MV-4-11 (cell line): ENCODE results near the gene SHROOM4.

Source experiments
- DNase-seq: peaks from one replicate; lab custom pipeline; 2025; lab: John Stamatoyannopoulos, UW

Gene SHROOM4

DNA sequence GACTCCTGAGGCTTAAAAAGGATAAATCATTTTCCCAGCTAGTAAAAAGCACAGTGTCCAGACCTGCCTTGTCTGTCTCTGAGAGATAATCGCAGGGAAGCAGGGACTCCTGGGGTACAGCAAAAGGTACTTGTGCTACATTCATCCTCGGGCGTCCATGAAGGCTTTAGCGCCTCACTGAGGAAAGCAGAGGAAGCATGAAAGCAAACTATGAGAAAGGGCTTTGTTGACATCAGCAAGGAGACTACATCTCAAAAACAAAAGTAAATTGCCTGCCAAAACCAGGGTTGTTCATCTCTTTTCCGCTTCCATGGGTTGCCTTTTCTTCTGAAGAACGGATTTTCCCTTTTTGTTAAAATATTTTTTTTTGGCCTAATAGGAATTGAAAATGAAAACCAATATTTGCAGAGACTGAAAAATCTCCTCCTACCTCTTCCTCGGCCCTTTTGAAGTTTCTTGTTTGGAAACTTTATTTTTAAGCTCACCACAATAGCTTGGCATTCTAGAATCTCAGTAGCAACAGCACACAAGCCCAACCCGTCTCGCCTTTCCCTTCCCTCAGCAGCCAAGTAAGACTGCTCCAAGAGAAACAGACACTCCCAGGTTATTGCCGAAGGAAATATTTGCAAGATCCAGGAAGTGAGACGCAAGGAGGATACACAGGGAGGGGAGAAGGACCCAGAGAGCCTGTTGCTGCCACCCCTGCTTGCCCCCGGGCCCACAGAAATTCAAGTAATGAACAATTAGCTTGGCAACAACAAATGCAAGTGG, 195.0 kb downstream of the SHROOM4 start:
- no peak for DNase-seq

- DNase-seq: no peak
These were observed 196.8 kb downstream of the SHROOM4 start for GRCh38 chrX:50617183-50617582.

GRCh38 chrX:50615570-50616158, 198.3 kb downstream of the SHROOM4 start:
- DNase-seq: no peak

DNA sequence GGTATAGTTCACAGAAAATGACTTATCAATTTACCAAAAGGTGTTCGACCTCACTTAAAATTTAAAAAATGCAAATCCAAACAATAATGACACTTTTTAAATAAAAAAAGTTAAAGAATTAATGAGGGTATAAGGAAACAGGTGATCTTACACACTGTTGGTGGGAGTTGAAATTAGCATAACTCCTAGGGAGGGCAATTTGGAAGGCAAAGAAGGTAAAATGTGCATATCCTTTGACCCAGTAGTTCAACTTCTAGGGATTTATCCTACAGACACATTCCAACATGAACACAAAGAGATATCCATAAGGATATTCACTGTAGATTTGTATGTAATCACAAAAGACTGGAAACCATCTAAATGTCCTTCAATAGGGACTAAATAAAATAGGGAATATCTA, 199.5 kb downstream of the SHROOM4 start:
- no peak for DNase-seq

DNA sequence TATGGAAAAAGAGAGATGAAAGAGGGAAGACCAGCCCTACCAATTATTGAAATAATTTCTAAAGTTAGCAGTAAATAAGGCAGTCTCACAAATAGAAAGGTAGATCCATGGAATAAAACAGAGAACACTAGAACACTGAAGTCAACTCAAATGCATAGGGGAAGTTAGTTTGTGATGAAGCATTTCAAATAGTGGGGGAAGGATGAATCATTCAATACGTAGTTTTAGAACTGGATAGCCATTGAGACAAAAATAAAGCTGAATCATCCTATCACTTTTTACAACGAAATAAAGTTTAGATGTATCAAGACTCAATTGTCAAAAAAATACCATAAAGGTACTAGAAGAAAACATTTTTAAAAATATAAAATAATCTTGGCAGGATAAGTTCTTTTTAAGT, 200.1 kb downstream of the SHROOM4 start:
- no peak for DNase-seq

- no peak for DNase-seq
These were observed 204.2 kb downstream of the SHROOM4 start for GRCh38 chrX:50609796-50610195.

DNA sequence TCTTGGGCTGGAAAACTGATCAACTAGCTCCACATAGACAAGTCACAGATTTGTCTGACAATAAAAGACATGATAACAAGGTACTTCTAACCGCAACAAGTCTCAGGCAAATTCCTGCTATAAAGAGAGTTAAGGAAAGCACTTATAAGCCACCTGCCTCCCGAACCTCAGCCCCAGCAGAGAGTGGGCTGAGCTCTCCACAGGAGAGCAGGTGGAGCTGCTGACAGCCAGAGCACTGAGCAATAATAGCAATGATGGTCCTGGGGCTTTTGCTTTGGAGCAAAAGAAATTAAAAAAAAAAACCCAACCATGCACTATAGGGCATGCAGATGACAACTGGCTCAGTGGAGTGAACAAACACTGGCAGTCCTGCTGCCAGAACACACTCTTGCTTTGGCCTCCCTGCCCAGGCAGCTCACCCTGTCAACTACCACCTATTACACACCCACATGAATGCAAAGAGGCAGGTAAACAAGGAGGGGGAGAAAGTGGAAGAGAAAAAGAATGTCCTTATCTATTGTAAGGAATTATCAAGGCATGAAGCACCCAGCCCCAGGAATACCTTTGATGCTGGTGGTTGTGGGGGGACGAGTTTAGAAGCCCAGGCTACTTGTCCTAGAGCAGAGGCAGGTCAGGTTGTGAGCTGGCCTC, 207.6 kb downstream of the SHROOM4 start:
- DNase-seq: no peak

DNA sequence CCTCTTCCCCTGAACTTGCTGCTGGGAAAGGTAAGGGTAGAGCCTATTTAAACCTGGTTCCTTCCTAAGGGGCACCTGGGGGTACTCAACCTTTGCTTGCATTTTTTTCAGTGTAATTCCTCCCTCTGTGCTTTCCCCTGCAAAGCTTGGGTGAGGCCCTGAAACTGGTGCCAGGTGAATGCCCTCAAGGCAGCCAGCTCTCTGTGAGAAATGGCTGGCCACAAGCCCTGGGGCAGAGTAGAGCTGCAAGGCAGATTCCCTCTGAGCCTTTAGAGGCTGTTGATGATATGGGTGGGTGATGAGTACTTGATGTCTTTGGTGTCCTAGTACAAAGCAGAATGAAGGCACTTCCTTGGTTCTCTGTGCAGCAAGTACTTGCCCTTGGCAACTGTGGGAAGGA, 217.9 kb downstream of the SHROOM4 start:
- DNase-seq: no peak

DNA sequence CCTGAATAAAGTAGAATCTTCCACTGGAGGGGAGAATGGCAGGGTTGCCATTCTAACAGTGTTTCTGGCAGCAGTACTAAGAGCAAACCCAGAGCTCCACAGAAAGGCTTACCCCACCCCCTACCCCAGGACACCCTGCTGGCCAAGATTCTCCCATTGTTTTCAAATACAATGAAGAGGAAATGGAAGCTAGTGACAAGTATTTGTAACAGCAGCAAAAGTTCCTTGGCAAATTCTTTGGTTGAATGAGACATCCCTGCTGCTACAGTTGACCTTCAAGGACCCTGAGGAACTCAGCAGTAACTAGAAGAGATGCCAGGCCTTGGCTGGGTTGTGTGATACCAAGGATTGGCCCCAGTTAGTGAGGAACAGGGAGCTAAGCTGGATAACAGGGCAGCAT, 219.2 kb downstream of the SHROOM4 start:
- no peak for DNase-seq

- no peak for DNase-seq
These were observed 227.0 kb downstream of the SHROOM4 start for GRCh38 chrX:50586980-50587379.

DNA sequence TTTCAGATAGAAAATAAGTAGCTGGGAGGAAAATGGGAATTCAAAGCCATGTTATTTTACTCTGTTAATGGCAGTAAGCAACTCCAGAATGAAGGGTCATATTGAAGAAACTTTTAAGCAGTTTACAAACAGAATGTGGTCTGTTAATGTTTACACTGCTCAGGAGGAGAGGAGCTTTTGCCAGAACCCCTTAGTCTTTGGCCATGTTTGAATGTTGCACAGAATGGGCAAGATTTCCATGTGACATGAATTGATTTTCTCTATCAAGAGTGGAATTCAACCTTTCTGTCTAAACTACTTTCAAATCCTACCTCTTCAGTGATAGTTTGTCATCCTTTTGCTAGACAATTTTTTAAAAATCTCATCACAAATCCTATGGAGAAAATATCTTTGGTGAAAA, 227.6 kb downstream of the SHROOM4 start:
- no peak for DNase-seq

DNA sequence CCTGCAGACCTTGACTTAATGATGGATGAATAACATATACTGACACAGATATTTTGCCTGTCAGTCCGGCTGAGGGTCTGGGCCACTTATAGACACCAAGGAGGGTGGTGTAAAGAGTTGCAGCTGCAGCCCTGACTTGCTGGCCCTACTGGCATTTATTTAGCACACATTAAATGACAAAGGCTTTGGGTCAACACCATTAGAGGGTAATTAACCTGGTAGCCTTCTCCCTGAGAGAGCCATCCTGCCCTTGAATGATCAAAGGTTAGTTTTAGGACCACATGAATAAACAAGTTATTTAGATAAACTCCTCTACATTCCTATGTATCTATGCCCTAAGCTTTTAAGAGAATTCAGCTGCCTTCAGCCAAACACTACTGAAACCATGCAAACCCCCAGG, 232.6 kb downstream of the SHROOM4 start:
- no peak for DNase-seq

DNA sequence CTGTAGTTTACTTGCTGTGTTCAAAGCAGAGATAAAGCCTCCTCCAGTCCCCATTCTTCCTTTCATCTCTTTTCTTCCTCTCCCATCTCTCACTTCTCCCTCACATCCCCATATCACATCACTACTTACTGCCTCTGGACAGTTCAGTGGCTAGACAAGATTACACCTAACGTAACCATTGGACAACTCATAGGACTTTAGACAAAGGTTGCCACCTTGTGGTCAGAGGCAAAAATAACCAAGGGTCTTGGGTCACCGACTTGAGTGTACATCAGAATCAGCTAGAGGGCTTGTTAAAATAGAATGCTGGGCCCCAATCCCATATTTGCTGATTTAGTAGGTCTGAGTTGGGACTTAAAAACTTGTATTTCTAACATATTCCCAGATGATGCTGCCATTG, 234.0 kb downstream of the SHROOM4 start:
- DNase-seq: peak; percentile 11

DNA sequence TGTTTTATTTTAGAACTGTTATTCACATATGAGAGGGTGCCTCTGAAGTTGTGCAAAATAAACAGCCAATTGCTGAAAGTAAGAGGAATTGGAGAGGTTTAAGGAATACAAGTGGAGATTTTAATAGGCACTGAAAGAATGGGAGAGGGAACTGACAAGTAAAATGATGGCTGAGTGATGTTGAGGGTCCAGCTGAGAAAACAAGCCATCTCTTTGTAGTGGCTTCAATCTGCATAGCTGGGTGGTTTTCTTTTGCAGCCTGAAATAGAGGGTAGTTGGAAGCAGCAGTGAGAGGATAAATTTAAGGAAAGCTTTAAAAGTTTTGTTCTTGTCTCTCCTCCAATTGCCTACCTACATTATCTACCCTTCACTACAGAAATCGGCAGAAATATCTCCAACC, 236.7 kb downstream of the SHROOM4 start:
- DNase-seq: no peak

- no peak for DNase-seq
These were observed 246.4 kb downstream of the SHROOM4 start for GRCh38 chrX:50567636-50568035.

DNA sequence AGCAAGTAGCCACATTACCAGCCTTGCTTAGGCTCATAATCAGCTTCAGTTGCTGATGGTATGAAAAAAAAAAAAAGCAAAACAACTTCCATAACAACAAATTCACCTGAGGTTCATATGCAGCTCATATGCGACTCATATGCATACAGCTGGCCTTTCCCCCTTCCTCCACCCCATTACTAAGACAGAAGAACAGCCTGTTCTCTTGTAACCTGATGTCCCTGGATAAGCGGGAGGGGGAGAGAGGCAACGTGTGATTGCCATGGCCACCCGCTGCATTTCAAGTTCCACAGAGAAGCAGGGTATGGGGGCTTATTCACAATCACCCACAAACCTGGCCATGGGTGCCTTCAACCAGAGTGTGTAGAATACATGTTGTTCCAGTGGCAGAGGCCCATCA, 248.3 kb downstream of the SHROOM4 start:
- no peak for DNase-seq
